HG03025 (cell line): ENCODE measurements around the gene NFIX.

Experiments used
- ATAC-seq: cut with Tn5 transposase; IDR thresholded peaks from one replicate; pipeline ENCODE4 v1.9.1; 2021; ENCODE audit warnings: mild to moderate bottlenecking, moderate library complexity; ENCODE audit not compliant: unreplicated experiment, low FRiP score

The NFIX gene

DNA sequence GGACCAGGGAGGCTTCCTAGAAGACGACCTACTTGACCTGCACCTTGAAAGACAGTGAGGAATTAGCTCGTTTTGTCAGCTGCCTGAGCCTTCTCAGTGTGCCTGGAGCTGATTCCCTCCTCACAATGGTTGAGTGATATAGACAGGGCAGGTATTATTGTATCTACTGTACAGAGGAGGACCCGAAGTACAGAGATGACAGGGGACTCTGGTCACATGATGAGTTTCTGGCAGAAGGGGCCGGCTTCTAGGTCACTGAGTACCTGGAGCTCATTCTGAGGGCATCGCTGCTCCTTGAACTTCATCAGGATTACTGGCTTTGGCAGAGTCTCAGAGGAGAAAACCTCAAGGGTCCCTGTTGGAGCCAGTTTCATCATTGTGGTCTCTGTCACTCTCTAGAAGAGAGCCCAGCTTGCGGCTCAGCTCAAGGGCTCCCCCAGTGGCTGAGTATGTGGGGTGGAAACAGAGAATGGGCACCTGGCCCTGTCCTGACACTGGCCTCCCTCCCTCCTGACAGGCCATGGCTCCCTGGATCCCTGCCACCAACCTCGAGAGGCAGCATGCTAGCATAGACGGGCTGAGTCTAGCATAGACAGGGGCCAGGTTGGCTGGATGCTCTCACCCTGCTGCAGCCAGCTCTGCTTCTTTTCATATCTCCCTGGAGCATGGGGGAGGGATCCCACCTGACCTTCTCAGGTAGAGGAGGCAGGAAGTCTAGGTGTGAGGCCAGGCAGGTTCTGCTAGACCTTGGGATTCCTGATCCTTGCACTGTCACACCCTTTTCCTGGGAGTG is 38.7 kb downstream of the NFIX start:
- ATAC-seq, result no peak

- ATAC-seq, result no peak
These were observed 39.4 kb downstream of the NFIX start for GRCh38 chr19:13034636-13035035.

DNA sequence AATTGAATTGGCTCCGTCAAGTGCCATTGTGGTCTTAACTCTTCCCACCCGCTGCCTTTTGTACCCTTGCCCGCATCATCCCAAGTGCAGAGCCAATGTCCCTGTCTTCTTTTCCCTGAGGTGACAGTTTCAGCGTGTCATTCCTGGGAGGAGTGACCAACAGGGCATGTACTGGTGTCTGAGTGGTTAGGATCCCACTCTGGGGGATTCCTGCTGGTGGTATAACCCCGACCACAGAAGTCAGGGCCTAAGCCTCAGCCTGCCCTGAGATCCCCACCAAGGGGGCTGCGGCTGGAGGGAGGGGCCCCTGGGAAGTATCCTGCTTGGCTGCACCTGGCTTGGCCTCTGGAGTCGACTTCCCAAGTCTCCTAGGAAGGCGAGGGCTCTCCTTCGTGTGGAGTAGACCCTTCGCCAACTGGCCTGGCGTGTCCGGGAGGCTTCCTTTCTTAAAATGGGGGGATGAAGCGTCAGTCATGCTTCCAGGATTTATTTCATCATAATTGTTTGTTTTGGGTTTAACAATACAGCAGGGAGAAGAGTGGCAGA is 40.6 kb downstream of the NFIX start:
- no peak for ATAC-seq

- ATAC-seq, result no peak
These were observed 41.2 kb downstream of the NFIX start for GRCh38 chr19:13036366-13036976.

DNA sequence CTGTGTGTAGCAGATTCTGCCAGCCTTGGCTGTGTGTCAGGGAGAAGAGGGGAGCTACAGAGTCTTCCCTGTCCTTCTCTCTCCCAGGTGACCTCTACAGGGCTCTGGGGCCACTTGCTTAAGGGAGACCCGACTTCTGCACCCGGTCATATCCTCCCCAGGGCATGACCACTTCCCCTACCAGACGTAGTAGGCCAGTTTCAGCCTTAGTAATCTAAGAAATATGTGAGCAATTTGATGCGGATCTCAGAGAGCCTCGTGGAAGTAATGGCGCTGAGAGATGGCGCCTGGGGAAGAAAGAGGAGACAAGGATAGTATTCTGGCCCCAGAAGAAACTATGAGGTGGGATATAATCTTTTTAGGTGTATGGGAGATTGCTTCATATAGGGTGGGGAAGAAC is 41.9 kb downstream of the NFIX start:
- no peak for ATAC-seq

DNA sequence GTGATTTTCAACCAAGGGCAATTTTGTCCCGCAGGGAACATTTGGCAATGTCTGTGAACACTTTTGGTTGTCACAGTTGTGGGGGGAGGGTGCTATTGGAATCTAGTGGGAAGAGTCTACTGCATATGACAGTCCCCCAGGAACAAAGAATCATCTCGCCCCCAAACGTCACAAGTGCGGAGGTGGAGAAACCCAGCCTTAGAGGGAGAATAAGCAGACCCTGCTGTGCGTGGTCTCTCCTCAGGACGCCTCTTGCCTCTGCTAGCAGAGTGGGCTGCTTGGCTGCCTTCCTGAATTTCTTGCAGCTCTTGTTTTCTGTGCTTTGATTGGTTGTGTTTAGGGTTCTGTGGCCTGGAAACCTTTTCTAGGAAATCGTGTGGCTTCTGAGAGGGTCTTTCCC is 42.5 kb downstream of the NFIX start:
- ATAC-seq, result no peak

- ATAC-seq, result no peak
These were observed 43.3 kb downstream of the NFIX start for GRCh38 chr19:13038306-13039210.

GRCh38 chr19:13039211-13039789 is 44.0 kb downstream of the NFIX start:
- no peak for ATAC-seq

DNA sequence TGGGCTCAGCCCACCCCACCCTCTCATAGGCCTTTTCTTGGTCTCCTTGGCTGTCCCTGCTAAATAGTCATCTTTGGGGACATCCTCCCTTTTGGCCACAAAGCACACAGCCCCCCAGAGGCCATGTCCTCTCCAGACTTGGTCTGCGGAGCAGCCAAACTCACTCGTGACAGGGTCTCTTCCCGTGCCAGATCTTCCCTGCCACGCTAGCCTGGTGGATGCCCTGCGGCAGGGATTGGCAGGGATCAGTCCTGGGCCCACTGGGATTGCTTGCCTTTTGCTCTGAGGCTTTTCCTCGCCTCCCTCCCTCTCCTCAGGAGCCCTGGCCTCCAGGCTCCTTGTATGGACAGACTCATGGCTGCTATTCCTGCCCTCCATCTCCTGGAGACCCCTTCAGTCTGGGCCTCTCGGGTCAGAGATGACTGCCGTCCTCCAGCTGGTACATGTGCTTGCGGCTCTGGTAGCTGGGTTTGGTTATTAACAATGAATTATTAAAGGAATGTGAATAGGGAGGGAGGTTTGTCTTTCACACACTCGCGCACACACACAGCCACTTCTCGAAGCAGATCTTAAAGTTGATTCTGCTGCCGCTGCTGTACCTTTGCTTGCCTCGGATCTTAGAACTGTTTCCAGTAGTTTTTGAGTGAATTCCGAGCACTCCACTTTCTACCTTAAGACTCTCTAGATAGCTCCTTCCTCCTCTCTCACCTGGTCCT is 45.1 kb downstream of the NFIX start:
- ATAC-seq, result no peak

DNA sequence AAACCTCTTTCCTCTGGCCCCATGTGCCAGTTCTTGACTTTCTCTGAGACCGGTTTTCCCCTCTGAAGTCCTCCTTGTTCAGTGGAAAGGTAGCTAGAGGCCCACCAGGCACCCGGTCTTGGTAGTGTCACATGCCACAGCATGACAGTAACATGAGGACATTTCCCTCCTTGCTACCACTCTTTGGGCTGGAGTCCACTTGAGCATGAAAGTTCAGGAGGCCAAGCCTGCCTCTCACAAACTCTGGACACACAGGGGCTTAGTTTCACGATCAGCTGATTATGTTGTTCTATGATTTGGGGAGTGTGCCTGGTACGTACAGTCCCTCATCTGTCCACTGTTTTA is 45.6 kb downstream of the NFIX start:
- no peak for ATAC-seq

DNA sequence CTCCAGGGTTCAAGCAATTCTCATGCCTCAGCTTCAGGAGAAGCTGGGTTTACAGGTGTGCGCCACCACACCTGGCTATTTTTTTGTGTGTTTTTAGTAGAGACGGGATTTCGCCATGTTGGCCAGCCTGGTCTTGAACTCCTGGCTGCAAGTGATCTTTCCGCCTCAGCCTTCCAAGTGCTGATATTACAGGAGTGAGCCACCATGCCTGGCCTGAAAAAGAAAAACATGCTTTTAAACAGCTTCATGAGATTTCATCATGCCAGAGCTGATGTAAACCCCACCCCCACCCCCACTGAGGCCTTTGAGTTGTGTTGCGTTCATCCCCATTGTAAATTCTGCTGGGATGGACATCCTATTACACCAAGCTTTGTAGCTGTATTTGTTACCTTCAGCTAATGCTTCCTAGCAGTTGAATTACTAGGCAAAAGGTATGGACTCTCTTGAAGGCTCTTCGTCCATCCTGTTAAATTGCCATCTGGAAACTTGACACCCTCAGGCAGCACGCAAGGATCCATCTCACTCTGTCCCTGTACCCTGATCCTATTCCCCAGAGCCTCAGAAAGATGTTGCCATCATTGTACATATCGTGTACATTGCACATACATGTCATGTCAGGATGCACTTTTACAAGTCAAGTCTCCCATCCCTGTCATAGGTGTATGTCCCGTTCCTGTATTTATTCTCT is 47.3 kb downstream of the NFIX start:
- ATAC-seq, result no peak

- ATAC-seq, result no peak
These were observed 48.0 kb downstream of the NFIX start for GRCh38 chr19:13043285-13043684.

DNA sequence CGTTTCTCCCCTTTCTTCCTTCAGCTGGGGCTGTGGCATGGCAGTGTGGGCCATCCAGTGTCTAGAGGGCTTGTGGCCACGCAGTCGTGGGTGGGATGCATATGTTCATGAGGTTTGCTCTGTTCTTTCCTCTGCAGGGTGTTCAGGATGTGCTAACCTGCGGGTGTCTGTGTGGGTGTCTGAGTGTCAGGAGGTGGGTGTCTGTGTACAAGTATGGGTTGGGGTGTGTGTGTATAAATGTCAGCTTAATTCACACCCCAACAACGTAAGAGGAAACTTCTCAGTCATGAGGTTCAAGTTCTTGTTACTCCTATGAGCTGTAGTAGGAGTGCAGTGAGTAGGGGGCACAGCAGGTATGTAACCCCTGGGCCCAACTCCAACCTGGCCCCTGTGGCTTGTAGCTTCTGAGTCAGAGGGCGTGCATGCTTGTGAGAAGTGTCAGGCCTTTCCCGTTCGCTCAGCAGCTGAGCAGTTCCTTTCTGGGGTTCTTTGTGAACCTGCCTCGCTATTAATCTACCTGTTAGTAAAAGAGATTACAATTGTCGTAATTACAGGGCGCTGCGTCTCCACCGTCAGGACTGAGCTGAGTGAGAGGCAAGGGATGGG is 49.1 kb downstream of the NFIX start:
- no peak for ATAC-seq

DNA sequence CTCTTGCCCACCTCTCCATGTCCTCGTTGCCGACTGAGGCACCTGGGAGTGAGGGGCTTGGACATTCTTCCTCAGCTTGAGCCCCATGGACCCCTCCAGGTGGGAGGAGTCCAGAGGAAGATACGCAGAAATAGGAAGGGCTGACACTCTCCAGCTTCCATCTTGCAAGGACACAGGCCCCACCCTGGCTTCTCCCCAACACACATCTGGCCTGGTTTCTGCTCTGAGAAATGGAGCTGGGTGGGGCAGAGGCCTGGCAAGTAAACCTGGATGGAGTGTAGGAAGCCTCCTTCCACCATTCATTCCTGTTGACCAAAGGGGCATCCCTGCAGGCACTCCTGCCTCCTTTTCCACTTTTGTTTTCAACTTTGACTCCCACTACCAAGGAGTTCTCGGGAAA is 50.5 kb downstream of the NFIX start:
- ATAC-seq, result no peak

DNA sequence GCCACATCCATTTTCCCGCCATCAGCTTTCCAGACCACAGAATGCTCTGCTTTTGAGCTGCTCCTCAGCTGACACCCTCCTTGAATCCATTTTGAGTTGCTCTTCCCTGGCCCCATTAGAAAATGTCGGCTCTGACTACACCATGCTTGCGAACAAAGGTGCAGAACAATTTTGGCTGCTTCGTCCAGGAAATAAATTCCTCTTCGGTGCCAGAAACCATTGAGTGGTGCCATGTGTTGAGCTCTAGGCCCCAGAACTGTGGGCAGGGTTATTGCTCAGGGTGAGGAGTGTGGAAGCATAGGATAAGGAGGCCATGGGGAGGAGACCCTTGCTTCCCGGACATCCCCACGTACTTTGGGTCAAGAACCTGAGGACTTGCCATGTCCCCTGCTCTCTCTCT is 52.1 kb downstream of the NFIX start:
- ATAC-seq, result no peak

DNA sequence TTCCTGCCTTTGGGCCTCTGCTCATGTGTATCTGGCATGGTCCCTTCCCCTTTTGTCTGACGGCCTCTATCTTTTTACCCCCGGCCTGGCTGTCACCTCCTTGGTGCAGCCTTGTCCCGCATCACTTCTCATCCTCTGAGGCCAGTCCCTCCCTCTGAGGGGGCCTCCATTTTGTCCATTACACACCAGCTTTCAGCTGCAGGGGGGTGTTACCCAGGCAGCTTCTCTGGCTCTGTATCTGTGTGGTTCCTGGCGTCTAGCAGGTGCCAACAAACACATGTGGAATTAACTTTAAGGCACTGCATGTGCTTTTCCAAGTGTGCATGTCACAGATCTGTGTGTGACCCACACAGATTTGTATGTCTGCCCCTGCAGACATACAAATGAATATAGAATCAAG is 55.0 kb downstream of the NFIX start:
- ATAC-seq, result no peak

DNA sequence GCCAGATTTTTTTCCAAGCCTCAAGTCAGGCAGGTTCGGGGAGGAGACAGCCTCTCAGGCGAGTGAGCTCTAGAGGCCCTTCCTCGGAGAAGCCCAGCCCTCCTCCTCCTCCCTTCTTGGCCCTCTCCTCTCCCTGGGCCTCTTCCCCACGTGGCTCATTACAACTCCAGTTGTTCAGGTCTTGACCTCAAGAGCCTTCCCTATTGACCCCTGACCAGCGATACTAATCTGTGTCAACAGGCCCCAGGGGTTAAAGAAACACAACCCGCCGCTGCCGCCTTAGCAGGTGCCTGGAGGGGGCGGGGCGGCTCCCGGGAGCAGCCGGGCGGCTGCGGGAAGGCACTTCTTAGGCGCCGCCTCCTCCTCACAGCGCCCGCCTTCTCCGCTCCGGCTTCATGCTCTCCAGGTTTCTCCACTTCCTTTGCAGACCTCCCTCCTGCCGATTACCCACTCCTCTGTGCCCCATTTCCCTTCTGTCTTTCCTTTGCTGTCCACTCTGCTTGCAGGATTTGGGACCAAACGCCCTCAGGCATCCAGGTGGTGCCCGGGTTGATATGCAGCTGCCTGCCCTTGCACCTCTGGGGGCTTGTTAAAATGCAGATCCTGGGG is 56.4 kb downstream of the NFIX start:
- no peak for ATAC-seq

DNA sequence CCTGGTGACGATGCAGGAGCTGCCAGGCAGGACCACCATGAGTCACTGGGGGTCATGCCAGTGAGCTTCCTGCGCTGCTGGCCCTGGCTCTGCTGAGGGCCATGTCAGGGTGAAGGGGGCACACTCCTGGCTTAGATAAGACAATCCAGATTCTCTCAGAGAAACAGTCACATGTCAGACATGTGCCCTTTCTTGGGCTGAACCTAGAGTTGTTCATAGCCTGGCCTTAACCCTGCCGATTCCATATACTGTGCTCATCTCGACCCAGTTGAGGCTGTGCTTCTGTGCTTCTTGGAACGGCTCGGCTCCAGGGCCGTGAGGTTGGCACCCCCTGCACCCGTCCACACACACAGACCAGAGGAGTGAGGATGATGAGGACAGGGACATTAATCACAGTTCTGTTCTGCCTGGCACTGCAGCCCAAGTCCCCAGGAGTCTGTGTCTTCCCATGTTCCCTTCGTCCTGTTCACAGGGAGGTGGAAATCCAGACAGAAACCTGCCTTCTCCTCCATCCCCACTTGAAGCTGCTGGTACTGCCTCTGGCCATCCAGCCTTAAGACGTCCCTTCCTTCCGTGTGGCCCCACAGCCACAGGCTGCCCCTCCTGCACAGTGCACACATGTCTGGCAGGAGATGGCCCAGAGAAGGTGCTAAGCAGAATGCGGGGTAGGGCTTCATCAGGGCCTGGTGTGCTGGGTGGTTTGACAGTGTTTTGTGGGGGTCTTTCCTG is 57.3 kb downstream of the NFIX start:
- ATAC-seq, result no peak
